ENCODE data around the gene MLPH. TPM values are rescaled to one million over a fixed set of nuclear protein-coding genes. Genes with fewer than 3 reads are reported as not detected.

Gene MLPH
- total RNA-seq, 2 experiments from 2014 or later = not detected

- Mint-ChIP-seq H3K9me3 (peaks cover 16% of the 10 kb centered on the region), H3K27me3 (peaks cover 37% of the 10 kb centered on the region), H3K36me3 (no peaks in the 10 kb centered on the region), H3K4me1 (no peaks in the 10 kb centered on the region), H3K27ac (no peak overlapping the region), H3K4me3 (no peak overlapping the region)
- DNase-seq (no peak), ATAC-seq (ENCODE audit: low read depth) (no peak)
- POLR2A ChIA-PET = no interaction called here
Measured at GRCh38 chr2:237490009-237490711, 3.1 kb downstream of the MLPH start.

GRCh38 chr2:237490795-237491194, 3.7 kb downstream of the MLPH start:
- Mint-ChIP-seq H3K9me3 (peaks cover 16% of the 10 kb centered on the region), H3K4me1 (no peaks in the 10 kb centered on the region), H3K27me3 (peaks cover 33% of the 10 kb centered on the region), H3K36me3 (no peaks in the 10 kb centered on the region), H3K4me3 (no peak overlapping the region), H3K27ac (no peak overlapping the region)
- DNase-seq (no peak), ATAC-seq (ENCODE audit: low read depth) (no peak)
- POLR2A ChIA-PET = no interaction called here

GRCh38 chr2:237491515-237492118, 4.6 kb downstream of the MLPH start:
- no peak overlapping the region for H3K4me3 Mint-ChIP-seq
- peaks cover 16% of the 10 kb centered on the region for H3K9me3 Mint-ChIP-seq
- DNase-seq = no peak
- H3K36me3 Mint-ChIP-seq = no peaks in the 10 kb centered on the region
- POLR2A ChIA-PET = no interaction called here
- no peak overlapping the region for H3K27ac Mint-ChIP-seq
- ATAC-seq (ENCODE audit: low read depth) = no peak
- peaks cover 30% of the 10 kb centered on the region for H3K27me3 Mint-ChIP-seq
- no peaks in the 10 kb centered on the region for H3K4me1 Mint-ChIP-seq

GRCh38 chr2:237492137-237492890, 5.3 kb downstream of the MLPH start:
- no peak for DNase-seq
- H3K27me3 Mint-ChIP-seq = peaks cover 27% of the 10 kb centered on the region
- H3K27ac Mint-ChIP-seq = no peak overlapping the region
- H3K4me3 Mint-ChIP-seq = no peak overlapping the region
- no peaks in the 10 kb centered on the region for H3K4me1 Mint-ChIP-seq
- no peak for ATAC-seq (ENCODE audit: low read depth)
- POLR2A ChIA-PET = no interaction called here
- no peaks in the 10 kb centered on the region for H3K36me3 Mint-ChIP-seq
- peaks cover 16% of the 10 kb centered on the region for H3K9me3 Mint-ChIP-seq

GRCh38 chr2:237494066-237494465, 7.0 kb downstream of the MLPH start:
- peaks cover 16% of the 10 kb centered on the region for H3K27me3 Mint-ChIP-seq
- DNase-seq (no peak), ATAC-seq (ENCODE audit: low read depth) (no peak)
- no peaks in the 10 kb centered on the region for H3K36me3 Mint-ChIP-seq
- H3K9me3 Mint-ChIP-seq = peaks cover 16% of the 10 kb centered on the region
- H3K4me3 Mint-ChIP-seq = no peak overlapping the region
- POLR2A ChIA-PET = no interaction called here
- no peak overlapping the region for H3K27ac Mint-ChIP-seq
- H3K4me1 Mint-ChIP-seq = no peaks in the 10 kb centered on the region

- Mint-ChIP-seq H3K27me3 (peaks cover 17% of the 10 kb centered on the region), H3K9me3 (peaks cover 14% of the 10 kb centered on the region), H3K27ac (no peak overlapping the region), H3K4me1 (no peaks in the 10 kb centered on the region), H3K36me3 (no peaks in the 10 kb centered on the region), H3K4me3 (no peak overlapping the region)
- ATAC-seq (ENCODE audit: low read depth) (no peak), DNase-seq (no peak)
- POLR2A ChIA-PET = no interaction called here
Measured at GRCh38 chr2:237495521-237496117, 8.6 kb downstream of the MLPH start.

- DNase-seq (no peak), ATAC-seq (ENCODE audit: low read depth) (no peak)
- Mint-ChIP-seq H3K27ac (no peak overlapping the region), H3K36me3 (no peaks in the 10 kb centered on the region), H3K4me3 (no peak overlapping the region), H3K9me3 (peaks cover 9% of the 10 kb centered on the region), H3K4me1 (no peaks in the 10 kb centered on the region), H3K27me3 (peaks cover 20% of the 10 kb centered on the region)
- POLR2A ChIA-PET = no interaction called here
Measured at GRCh38 chr2:237496428-237496827, 9.4 kb downstream of the MLPH start.

GRCh38 chr2:237497009-237497837, 10.2 kb downstream of the MLPH start:
- no peak overlapping the region for H3K27ac Mint-ChIP-seq
- DNase-seq (no peak), ATAC-seq (ENCODE audit: low read depth) (no peak)
- H3K36me3 Mint-ChIP-seq = no peaks in the 10 kb centered on the region
- H3K27me3 Mint-ChIP-seq = peaks cover 20% of the 10 kb centered on the region
- H3K4me3 Mint-ChIP-seq = no peak overlapping the region
- H3K9me3 Mint-ChIP-seq = peaks cover 3% of the 10 kb centered on the region
- POLR2A ChIA-PET = no interaction called here
- H3K4me1 Mint-ChIP-seq = no peaks in the 10 kb centered on the region

- ATAC-seq (ENCODE audit: low read depth) (no peak), DNase-seq (no peak)
- Mint-ChIP-seq H3K4me1 (no peaks in the 10 kb centered on the region), H3K36me3 (no peaks in the 10 kb centered on the region), H3K27ac (no peak overlapping the region), H3K27me3 (peaks cover 20% of the 10 kb centered on the region), H3K9me3 (no peaks in the 10 kb centered on the region), H3K4me3 (no peak overlapping the region)
- POLR2A ChIA-PET = no interaction called here
Measured at GRCh38 chr2:237497838-237498186, 10.8 kb downstream of the MLPH start.

- ATAC-seq (ENCODE audit: low read depth) = no peak
- DNase-seq = no peak
Measured at GRCh38 chr2:237498341-237498740, 11.3 kb downstream of the MLPH start.

GRCh38 chr2:237500681-237501424, 13.8 kb downstream of the MLPH start:
- no peak for ATAC-seq (ENCODE audit: low read depth)
- Mint-ChIP-seq H3K36me3 (no peaks in the 10 kb centered on the region), H3K4me3 (no peak overlapping the region), H3K27me3 (peaks cover 17% of the 10 kb centered on the region), H3K27ac (no peak overlapping the region), H3K9me3 (no peaks in the 10 kb centered on the region), H3K4me1 (no peaks in the 10 kb centered on the region)
- DNase-seq = no peak
- POLR2A ChIA-PET = no interaction called here

More at GRCh38 chr2:237498341-237498740, 11.3 kb downstream of the MLPH start:
- peaks cover 20% of the 10 kb centered on the region for H3K27me3 Mint-ChIP-seq
- H3K36me3 Mint-ChIP-seq = no peaks in the 10 kb centered on the region
- no peak overlapping the region for H3K4me3 Mint-ChIP-seq
- no peak overlapping the region for H3K27ac Mint-ChIP-seq
- POLR2A ChIA-PET = no interaction called here
- H3K4me1 Mint-ChIP-seq = no peaks in the 10 kb centered on the region
- H3K9me3 Mint-ChIP-seq = no peaks in the 10 kb centered on the region

GRCh38 chr2:237501892-237502513, 15.0 kb downstream of the MLPH start:
- DNase-seq (no peak), ATAC-seq (ENCODE audit: low read depth) (no peak)
- H3K4me3 Mint-ChIP-seq = no peak overlapping the region

More at GRCh38 chr2:237501892-237502513, 15.0 kb downstream of the MLPH start:
- POLR2A ChIA-PET = no interaction called here
- Mint-ChIP-seq H3K36me3 (no peaks in the 10 kb centered on the region), H3K9me3 (no peaks in the 10 kb centered on the region), H3K4me1 (no peaks in the 10 kb centered on the region), H3K27me3 (peaks cover 15% of the 10 kb centered on the region), H3K27ac (no peak overlapping the region)
